IMR-90 (cell line): Measurements from ENCODE around the gene SNX14. TPM values are rescaled to one million over a fixed set of nuclear protein-coding genes. Genes with fewer than 3 reads are reported as not detected.

Experiments
- ATAC-seq: fragments of 200-7000 bp; cut with Tn5 transposase; 2 replicates; pipeline ENCODE4 v1.9.1; 2020; ENCODE audit warnings: low read depth, mild to moderate bottlenecking, moderate library complexity
- BruUV-seq: library from RNA; stranded (reverse); fragments of 400-500 nt; replicated peaks from 2 replicates; lab custom pipeline; 2021; lab: Mats Ljungman, UMichigan
- CTCF ChIA-PET: fragments of 300-600 bp; formaldehyde crosslinking; extraction: SDS; loops from one replicate; lab custom pipeline; 2021; ENCODE audit warnings: antibody characterized with exemption; lab: Yijun Ruan, JAX
- POLR2A ChIA-PET: fragments of 300-600 bp; sonication (Branson Sonifier 250); formaldehyde crosslinking; loops from one replicate; lab custom pipeline; 2022; ENCODE audit warnings: antibody characterized with exemption; ENCODE audit not compliant: unreplicated experiment; lab: Charles Lee
- DNase-seq: peaks from one replicate; pipeline ENCODE4 v3.0.0; 2013
- H2AFZ ChIP-seq: replicated peaks from 2 replicates; pipeline ENCODE3; 2013; ENCODE audit warnings: low read length, mild to moderate bottlenecking; ENCODE audit not compliant: poor library complexity
- H2AK5ac ChIP-seq: 2 replicates; pipeline ENCODE4 v1.6.1; 2013; ENCODE audit warnings: low read depth, low read length, inconsistent platforms
- H2AK9ac ChIP-seq: replicated peaks from 2 replicates; pipeline ENCODE3; 2013; ENCODE audit warnings: mild to moderate bottlenecking, low read depth, low read length, moderate library complexity; ENCODE audit not compliant: poor library complexity
- H2BK120ac ChIP-seq: 2 replicates; pipeline ENCODE4 v1.6.1; 2013; ENCODE audit warnings: low read depth, low read length, inconsistent platforms
- H2BK15ac ChIP-seq: 3 replicates; pipeline ENCODE4 v1.6.1; 2013; ENCODE audit warnings: low read depth, low read length, inconsistent platforms
- H2BK20ac ChIP-seq: 2 replicates; pipeline ENCODE4 v1.6.1; 2013; ENCODE audit warnings: low read depth, mild to moderate bottlenecking, inconsistent platforms, low read length, moderate library complexity
- H2BK5ac ChIP-seq: 2 replicates; pipeline ENCODE4 v1.6.1; 2013; ENCODE audit warnings: mild to moderate bottlenecking, low read depth, low read length, inconsistent platforms; ENCODE audit not compliant: poor library complexity, severe bottlenecking
- H3K14ac ChIP-seq: replicated peaks from 2 replicates; pipeline ENCODE4 v1.6.1; 2013; ENCODE audit warnings: low read depth, low read length, inconsistent platforms
- H3K18ac ChIP-seq: 2 replicates; pipeline ENCODE4 v1.6.1; 2013; ENCODE audit warnings: low read depth, low read length, control low read depth
- H3K23ac ChIP-seq: 2 replicates; pipeline ENCODE4 v1.6.1; 2013; ENCODE audit warnings: low read depth, low read length, inconsistent platforms
- H3K27ac ChIP-seq: 2 replicates; pipeline ENCODE4 v1.5.1; 2013; ENCODE audit warnings: mild to moderate bottlenecking, control low read depth, low read length; ENCODE audit not compliant: insufficient read depth
- H3K27me3 ChIP-seq: 2 replicates; pipeline ENCODE4 v1.6.1; 2013; ENCODE audit warnings: low read length; ENCODE audit not compliant: control insufficient read depth, insufficient read depth
- H3K36me3 ChIP-seq: 2 replicates; pipeline ENCODE4 v1.6.1; 2013; ENCODE audit warnings: low read length, mixed read lengths; ENCODE audit not compliant: control insufficient read depth, insufficient read depth
- H3K4ac ChIP-seq: 2 replicates; pipeline ENCODE4 v1.6.1; 2013; ENCODE audit warnings: low read depth, low read length, inconsistent platforms
- H3K4me1 ChIP-seq: 2 replicates; pipeline ENCODE4 v1.6.1; 2013; ENCODE audit warnings: low read length, mixed read lengths; ENCODE audit not compliant: control insufficient read depth, insufficient read depth
- H3K4me2 ChIP-seq: 2 replicates; pipeline ENCODE4 v1.6.1; 2013; ENCODE audit warnings: low read depth, mild to moderate bottlenecking, control low read depth, low read length, moderate library complexity
- H3K4me3 ChIP-seq: 2 replicates; pipeline ENCODE4 v1.5.1; 2013; ENCODE audit warnings: low read depth, mild to moderate bottlenecking, control low read depth, low read length, moderate library complexity; ENCODE audit not compliant: insufficient read depth
- H3K56ac ChIP-seq: 2 replicates; pipeline ENCODE4 v1.6.1; 2013; ENCODE audit warnings: low read length, inconsistent platforms; ENCODE audit not compliant: insufficient read depth; ENCODE audit errors: extremely low read depth
- H3K79me1 ChIP-seq, 2 experiments: 2 replicates each; pipeline ENCODE4 v1.6.1; 2013; ENCODE audit warnings: low read length in 2 of 2, inconsistent platforms in 1 of 2, low read depth in 1 of 2
- H3K9ac ChIP-seq: 2 replicates; pipeline ENCODE4 v1.6.1; 2013; ENCODE audit warnings: low read depth, low read length, control low read depth
- H3K9me1 ChIP-seq: 2 replicates; pipeline ENCODE4 v1.6.1; 2013; ENCODE audit warnings: low read length, inconsistent platforms; ENCODE audit not compliant: insufficient read depth
- H3K9me3 ChIP-seq: 2 replicates; pipeline ENCODE4 v1.6.1; 2013; ENCODE audit warnings: low read length; ENCODE audit not compliant: control insufficient read depth, insufficient read depth
- H4K20me1 ChIP-seq: 2 replicates; pipeline ENCODE4 v1.6.1; 2013; ENCODE audit warnings: low read length, inconsistent platforms; ENCODE audit not compliant: insufficient read depth
- H4K5ac ChIP-seq: 2 replicates; pipeline ENCODE4 v1.6.1; 2013; ENCODE audit warnings: mild to moderate bottlenecking, low read depth, low read length, control low read depth
- H4K8ac ChIP-seq, 2 experiments: 2 replicates each; pipeline ENCODE4 v1.6.1; 2013; ENCODE audit warnings: low read depth in 2 of 2, low read length in 2 of 2, control low read depth in 1 of 2, inconsistent platforms in 1 of 2
- H4K91ac ChIP-seq: 2 replicates; pipeline ENCODE4 v1.6.1; 2013; ENCODE audit warnings: low read depth, low read length, inconsistent platforms; ENCODE audit not compliant: insufficient read depth
- BHLHE40 ChIP-seq: fragments of 150-350 bp; IDR thresholded peaks from 2 replicates; pipeline ENCODE4 v1.6.1; 2016; ENCODE audit warnings: mild to moderate bottlenecking, low read depth, low read length
- CEBPB ChIP-seq: IDR thresholded peaks from 2 replicates; pipeline ENCODE4 v1.6.1; 2012; ENCODE audit warnings: low read depth, low read length, improper control_type of control experiment
- CHD1 ChIP-seq: IDR thresholded peaks from 2 replicates; pipeline ENCODE4 v1.6.1; 2012; ENCODE audit warnings: low read depth, low read length, improper control_type of control experiment
- CTCF ChIP-seq: conservative IDR thresholded peaks from 2 replicates; pipeline ENCODE4 v1.5.1; 2012; ENCODE audit warnings: mild to moderate bottlenecking, low read depth, low read length, improper control_type of control experiment
- FOS ChIP-seq: fragments of 150-350 bp; IDR thresholded peaks from 2 replicates; pipeline ENCODE4 v1.6.1; 2016; ENCODE audit warnings: low read depth, low read length
- MAFK ChIP-seq: IDR thresholded peaks from 2 replicates; pipeline ENCODE4 v1.6.1; 2012; ENCODE audit warnings: low read depth, low read length, improper control_type of control experiment
- MAZ ChIP-seq: IDR thresholded peaks from 2 replicates; pipeline ENCODE4 v1.6.1; 2012; ENCODE audit warnings: low read depth, mild to moderate bottlenecking, low read length, improper control_type of control experiment, moderate library complexity, borderline replicate concordance
- MXI1 ChIP-seq: IDR thresholded peaks from 2 replicates; pipeline ENCODE4 v1.6.1; 2012; ENCODE audit warnings: low read depth, mild to moderate bottlenecking, low read length, moderate library complexity, borderline replicate concordance
- POLR2A ChIP-seq: IDR thresholded peaks from 2 replicates; pipeline ENCODE4 v1.6.1; 2012; ENCODE audit warnings: mild to moderate bottlenecking, low read depth, low read length
- RAD21 ChIP-seq: IDR thresholded peaks from 2 replicates; pipeline ENCODE4 v1.6.1; 2012; ENCODE audit warnings: low read length, improper control_type of control experiment
- RCOR1 ChIP-seq: IDR thresholded peaks from 2 replicates; pipeline ENCODE4 v1.6.1; 2012; ENCODE audit warnings: mild to moderate bottlenecking, low read length, improper control_type of control experiment; ENCODE audit not compliant: insufficient replicate concordance
- RFX5 ChIP-seq: IDR thresholded peaks from 2 replicates; pipeline ENCODE4 v1.8.0; 2012; ENCODE audit warnings: low read depth, mild to moderate bottlenecking, low read length, moderate library complexity
- SMC3 ChIP-seq: fragments of 150-350 bp; IDR thresholded peaks from 2 replicates; pipeline ENCODE4 v1.6.1; 2016; ENCODE audit warnings: low read depth, mild to moderate bottlenecking, antibody characterized with exemption, low read length, moderate library complexity
- WGBS, 2 experiments: methylation state at CpG; one replicate each; pipeline versions ENCODE4 v1.1.5 to v1.1.7; 2013; ENCODE audit warnings: missing lambda C conversion rate in 2 of 2; ENCODE audit not compliant: insufficient read length in 1 of 2; ENCODE audit errors: extremely low coverage in 2 of 2; 5-methylcytosine and 5-hydroxymethylcytosine counted together
- dilution Hi-C: fragments of 300-500 bp; cut with HindIII; formaldehyde crosslinking; loops from one replicate; pipeline ENCODE4 v1.14.3; 2018; ENCODE audit warnings: low sequenced_read_pairs; ENCODE audit not compliant: unreplicated experiment
- in situ Hi-C: fragments of 300-500 bp; cut with MboI; formaldehyde crosslinking; loops from 3 replicates; pipeline ENCODE4 v1.14.3; 2019; ENCODE audit warnings: low sequenced_read_pairs, inconsistent platforms, mixed read lengths
- intact Hi-C: fragments of 100-400 bp; cut with micrococcal nuclease; formaldehyde crosslinking; loops from 2 replicates; pipeline ENCODE4 v1.10.0; 2022
- polyA plus RNA-seq, 3 experiments: library from polyadenylated mRNA; depleted of rRNA; stranded (reverse); fragments of >200 nt; gene quantifications; 2 replicates each; pipeline ENCODE4 v1.2.3, GENCODE V29; 2012; ENCODE audit warnings: low replicate concordance in 1 of 3
- total RNA-seq: library from RNA; depleted of rRNA; stranded (reverse); fragments of >200 nt; gene quantifications from 2 replicates; pipeline ENCODE4 v1.2.3, GENCODE V29; 2012
- TF ChIP-seq, protein P1 (sequence below): fragments of 150-350 bp; IDR thresholded peaks from 2 replicates; pipeline ENCODE4 v1.6.1; 2016; ENCODE audit warnings: low read depth, mild to moderate bottlenecking, low read length, moderate library complexity, borderline replicate concordance
- TF ChIP-seq, protein P2 (sequence below): fragments of 150-350 bp; IDR thresholded peaks from 2 replicates; pipeline ENCODE4 v1.6.1; 2017; ENCODE audit warnings: mild to moderate bottlenecking, antibody characterized with exemption, low read length, low read depth

SNX14 gene
- total and polyA plus RNA-seq, 2 of the 4 experiments (the other 2 are of a cell fraction): 39.9 to 61.8 TPM

GRCh38 chr6:85580118-85580877 lies 13.4 kb downstream of the SNX14 start:
- Histone ChIP-seq H3K36me3 (no peaks in the 10 kb centered on the region), H2BK120ac (no peak overlapping the region), H3K56ac (no peak overlapping the region), H3K9ac (no peak overlapping the region), H4K91ac (no peak overlapping the region; the same call in 1 of the 2 replicates), H3K27me3 (no peaks in the 10 kb centered on the region), H4K8ac (no peak overlapping the region), H2BK15ac (no peak overlapping the region), H4K5ac (no peak overlapping the region), H3K79me1 (peaks cover 32 to 59% of the 10 kb centered on the region in 2 experiments), H3K4ac (no peak overlapping the region), H2AK9ac (no peak overlapping the region), H2BK20ac (no peak overlapping the region), H3K14ac (no peak overlapping the region), H2AFZ (no peak overlapping the region), H3K4me1 (peaks cover 16% of the 10 kb centered on the region), H2BK5ac (no peak overlapping the region), H3K23ac (no peak overlapping the region), H3K4me3 (no peak overlapping the region), H3K18ac (no peak overlapping the region), H4K20me1 (peaks cover 40% of the 10 kb centered on the region), H3K9me3 (no peaks in the 10 kb centered on the region; the same call in 1 of the 2 replicates), H3K9me1 (peaks cover 13% of the 10 kb centered on the region), H2AK5ac (no peak overlapping the region), H3K4me2 (no peak overlapping the region), H3K27ac (no peak overlapping the region)
- POLR2A ChIA-PET: no interaction called here
- WGBS, 2 experiments: 100% methylated on average over 1 of the region's 5 CpGs; no CpG with 5 or more reads in 1 of the 2 experiments
- ATAC-seq: peak; percentile 47
- in situ Hi-C loops (no loop called here), intact Hi-C loops (no loop called here), dilution Hi-C loops (no loop called here)
- peak; percentile 18 for DNase-seq
- BruUV-seq: no TSS peak
- CTCF ChIA-PET: no interaction called here
- TF ChIP-seq RCOR1 (no peak), CHD1 (no peak), MXI1 (no peak), CEBPB (no peak), CTCF (no peak), BHLHE40 (no peak), RFX5 (no peak), FOS (no peak), MAFK (no peak), RAD21 (no peak), SMC3 (no peak), POLR2A (no peak), MAZ (no peak)
- TF ChIP-seq, protein P1, sequence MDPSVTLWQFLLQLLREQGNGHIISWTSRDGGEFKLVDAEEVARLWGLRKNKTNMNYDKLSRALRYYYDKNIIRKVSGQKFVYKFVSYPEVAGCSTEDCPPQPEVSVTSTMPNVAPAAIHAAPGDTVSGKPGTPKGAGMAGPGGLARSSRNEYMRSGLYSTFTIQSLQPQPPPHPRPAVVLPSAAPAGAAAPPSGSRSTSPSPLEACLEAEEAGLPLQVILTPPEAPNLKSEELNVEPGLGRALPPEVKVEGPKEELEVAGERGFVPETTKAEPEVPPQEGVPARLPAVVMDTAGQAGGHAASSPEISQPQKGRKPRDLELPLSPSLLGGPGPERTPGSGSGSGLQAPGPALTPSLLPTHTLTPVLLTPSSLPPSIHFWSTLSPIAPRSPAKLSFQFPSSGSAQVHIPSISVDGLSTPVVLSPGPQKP: no peak
- TF ChIP-seq, protein P2, sequence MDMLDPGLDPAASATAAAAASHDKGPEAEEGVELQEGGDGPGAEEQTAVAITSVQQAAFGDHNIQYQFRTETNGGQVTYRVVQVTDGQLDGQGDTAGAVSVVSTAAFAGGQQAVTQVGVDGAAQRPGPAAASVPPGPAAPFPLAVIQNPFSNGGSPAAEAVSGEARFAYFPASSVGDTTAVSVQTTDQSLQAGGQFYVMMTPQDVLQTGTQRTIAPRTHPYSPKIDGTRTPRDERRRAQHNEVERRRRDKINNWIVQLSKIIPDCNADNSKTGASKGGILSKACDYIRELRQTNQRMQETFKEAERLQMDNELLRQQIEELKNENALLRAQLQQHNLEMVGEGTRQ: no peak
